ENCODE results near the gene RLIM. TPM values are rescaled to one million over a fixed set of nuclear protein-coding genes. Genes with fewer than 3 reads are reported as not detected.

Gene RLIM
- polyA plus RNA-seq, 3 donors = 7.6 to 10.3 (median 8.4) TPM

DNA sequence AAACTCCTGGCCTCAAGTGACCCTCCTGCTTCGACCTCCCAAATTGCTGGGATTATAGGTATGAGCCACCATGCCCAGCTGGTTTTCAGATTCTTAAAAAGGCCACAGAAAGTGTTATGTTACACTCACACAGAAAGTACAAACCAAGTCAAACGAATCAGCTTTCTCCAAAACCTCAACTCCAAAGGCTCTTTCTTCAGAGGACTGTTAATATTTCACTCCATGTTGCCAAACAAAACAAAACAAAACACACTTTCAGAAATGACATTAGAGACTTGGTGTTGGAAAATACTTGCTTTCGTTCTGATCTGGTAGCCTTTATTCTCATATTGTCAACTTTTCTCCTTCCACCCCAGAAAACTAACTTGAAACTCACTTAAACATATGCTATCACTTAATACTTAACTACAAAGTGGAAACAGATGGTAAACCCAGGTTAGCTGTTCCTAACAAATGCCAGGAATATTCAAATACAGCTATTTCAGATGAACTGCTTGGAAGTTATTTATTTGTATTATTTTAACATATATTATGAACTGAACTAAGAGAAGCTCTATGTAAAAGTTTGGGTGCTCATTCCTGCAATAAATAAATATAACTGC, 34.7 kb downstream of the RLIM start:
- H3K9me3 Mint-ChIP-seq = no peaks in the 10 kb centered on the region
- H3K4me2 ChIP-seq (replicated peaks; ENCODE audit: extremely low read depth, low read length, poor library complexity, severe bottlenecking) = no peak overlapping the region
- no peaks in the 10 kb centered on the region for H3K79me2 ChIP-seq (ENCODE audit: insufficient read depth, low read length)
- intact Hi-C loops (cut with micrococcal nuclease) = no loop called here
- peaks cover 0 to 3% of the 10 kb centered on the region in 2 donors for H3K36me3 ChIP-seq (replicated peaks in 1 of 2; ENCODE audit: control insufficient read depth in 1 of 2, insufficient read depth in 2 of 2, low read length in 2 of 2)
- H3K9me3 ChIP-seq (replicated peaks in 1 of 2; ENCODE audit: control insufficient read depth in 1 of 2, insufficient read depth in 1 of 2, low read length in 2 of 2) = no peaks in the 10 kb centered on the region
- H2AFZ ChIP-seq (ENCODE audit: insufficient read depth, low read depth, low read length, poor library complexity, severe bottlenecking) = no peak overlapping the region
- 100% methylated on average over 1 of the region's 3 CpGs for WGBS (ENCODE audit: insufficient coverage)
- H3K4me1 Mint-ChIP-seq = no peaks in the 10 kb centered on the region
- peaks cover 5 to 6% of the 10 kb centered on the region in 2 donors for H3K36me3 Mint-ChIP-seq
- no peak overlapping the region for H3K4me3 ChIP-seq (replicated peaks in 1 of 3; ENCODE audit: low read depth in 2 of 3, low read length in 3 of 3)
- TF ChIP-seq, protein P1, sequence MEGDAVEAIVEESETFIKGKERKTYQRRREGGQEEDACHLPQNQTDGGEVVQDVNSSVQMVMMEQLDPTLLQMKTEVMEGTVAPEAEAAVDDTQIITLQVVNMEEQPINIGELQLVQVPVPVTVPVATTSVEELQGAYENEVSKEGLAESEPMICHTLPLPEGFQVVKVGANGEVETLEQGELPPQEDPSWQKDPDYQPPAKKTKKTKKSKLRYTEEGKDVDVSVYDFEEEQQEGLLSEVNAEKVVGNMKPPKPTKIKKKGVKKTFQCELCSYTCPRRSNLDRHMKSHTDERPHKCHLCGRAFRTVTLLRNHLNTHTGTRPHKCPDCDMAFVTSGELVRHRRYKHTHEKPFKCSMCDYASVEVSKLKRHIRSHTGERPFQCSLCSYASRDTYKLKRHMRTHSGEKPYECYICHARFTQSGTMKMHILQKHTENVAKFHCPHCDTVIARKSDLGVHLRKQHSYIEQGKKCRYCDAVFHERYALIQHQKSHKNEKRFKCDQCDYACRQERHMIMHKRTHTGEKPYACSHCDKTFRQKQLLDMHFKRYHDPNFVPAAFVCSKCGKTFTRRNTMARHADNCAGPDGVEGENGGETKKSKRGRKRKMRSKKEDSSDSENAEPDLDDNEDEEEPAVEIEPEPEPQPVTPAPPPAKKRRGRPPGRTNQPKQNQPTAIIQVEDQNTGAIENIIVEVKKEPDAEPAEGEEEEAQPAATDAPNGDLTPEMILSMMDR (IDR thresholded peaks at IDR 0.05) = no peak
- DNase-seq = no peak
- peak overlapping the region in 2 of 7 donors; percentile 15 to 48 for H3K27ac Mint-ChIP-seq
- H3K4me1 ChIP-seq (ENCODE audit: control insufficient read depth in 1 of 2, insufficient read depth in 2 of 2, low read length in 2 of 2) = no peaks in the 10 kb centered on the region
- H3K27ac ChIP-seq (ENCODE audit: low read depth in 1 of 2, low read length in 2 of 2) = no peak overlapping the region
- peaks cover 0 to 4% (median 0%) of the 10 kb centered on the region in 3 donors for H3K27me3 Mint-ChIP-seq (ENCODE audit: low read depth in 3 of 3)
- H4K20me1 ChIP-seq (ENCODE audit: insufficient read depth, low read length) = peaks cover 5% of the 10 kb centered on the region
- no peaks in the 10 kb centered on the region for H3K27me3 ChIP-seq (ENCODE audit: control insufficient read depth in 2 of 2, insufficient read depth in 2 of 2, low read length in 2 of 2)
- no peak overlapping the region for H3K9ac ChIP-seq (ENCODE audit: insufficient read depth, low read length, poor library complexity, severe bottlenecking)
- H3K4me3 Mint-ChIP-seq = no peak overlapping the region

DNA sequence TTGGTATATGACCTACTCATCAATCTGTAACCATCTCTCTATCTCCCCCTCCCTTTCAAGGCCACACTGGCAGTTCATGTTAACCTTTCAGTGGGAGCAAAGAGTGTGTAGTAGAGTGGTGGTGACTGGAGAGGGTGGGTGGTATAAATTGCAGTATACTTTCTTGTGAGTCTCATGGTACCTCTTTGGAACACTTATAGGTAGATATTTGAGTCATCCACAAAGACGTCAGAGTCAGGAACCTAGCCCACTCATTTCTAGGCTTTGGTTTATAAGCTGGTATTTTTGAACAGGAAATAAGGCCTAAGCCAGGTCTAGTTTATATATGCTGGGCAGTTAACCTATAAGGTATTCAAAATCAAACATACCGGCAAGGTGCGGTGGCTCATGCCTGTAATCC, 36.3 kb downstream of the RLIM start:
- intact Hi-C loops (cut with micrococcal nuclease) = no loop called here
- TF ChIP-seq, protein P1 (IDR thresholded peaks at IDR 0.05) = no peak
- H3K4me1 Mint-ChIP-seq = no peaks in the 10 kb centered on the region
- Histone ChIP-seq H3K4me1 (ENCODE audit: control insufficient read depth in 1 of 2, insufficient read depth in 2 of 2, low read length in 2 of 2) (no peaks in the 10 kb centered on the region), H3K4me3 (replicated peaks in 1 of 3; ENCODE audit: low read depth in 2 of 3, low read length in 3 of 3) (no peak overlapping the region), H3K4me2 (replicated peaks; ENCODE audit: extremely low read depth, low read length, poor library complexity, severe bottlenecking) (no peak overlapping the region), H3K79me2 (ENCODE audit: insufficient read depth, low read length) (no peaks in the 10 kb centered on the region), H3K27me3 (ENCODE audit: control insufficient read depth in 2 of 2, insufficient read depth in 2 of 2, low read length in 2 of 2) (no peaks in the 10 kb centered on the region), H3K36me3 (replicated peaks in 1 of 2; ENCODE audit: control insufficient read depth in 1 of 2, insufficient read depth in 2 of 2, low read length in 2 of 2) (no peaks in the 10 kb centered on the region), H3K9ac (ENCODE audit: insufficient read depth, low read length, poor library complexity, severe bottlenecking) (no peak overlapping the region), H2AFZ (ENCODE audit: insufficient read depth, low read depth, low read length, poor library complexity, severe bottlenecking) (no peak overlapping the region), H4K20me1 (ENCODE audit: insufficient read depth, low read length) (no peaks in the 10 kb centered on the region), H3K9me3 (replicated peaks in 1 of 2; ENCODE audit: control insufficient read depth in 1 of 2, insufficient read depth in 1 of 2, low read length in 2 of 2) (no peaks in the 10 kb centered on the region), H3K27ac (ENCODE audit: low read depth in 1 of 2, low read length in 2 of 2) (no peak overlapping the region)
- no CpG with 5 or more reads among the region's 3 CpGs for WGBS (ENCODE audit: insufficient coverage)
- no peaks in the 10 kb centered on the region for H3K9me3 Mint-ChIP-seq
- H3K4me3 Mint-ChIP-seq = no peak overlapping the region
- H3K27me3 Mint-ChIP-seq (ENCODE audit: low read depth in 3 of 3) = peaks cover 0 to 2% (median 1%) of the 10 kb centered on the region in 3 donors
- no peak for DNase-seq
- peaks cover 4 to 6% of the 10 kb centered on the region in 2 donors for H3K36me3 Mint-ChIP-seq
- H3K27ac Mint-ChIP-seq = no peak overlapping the region

Measured in CD14-positive monocyte (primary cell).